GM21526 (cell line): Measurements from ENCODE around the gene RCAN2.
"Not testable (repeated sequence)": the region's sequence is repeated elsewhere in the genome, so short reads cannot be mapped to it uniquely, and the experiment has no call there.

Experiments used
- ATAC-seq: cut with Tn5 transposase; IDR thresholded peaks from one replicate; pipeline ENCODE4 v1.9.1; 2021; ENCODE audit warnings: moderate library complexity; ENCODE audit not compliant: unreplicated experiment, low FRiP score

RCAN2 gene

GRCh38 chr6:46393161-46393939 lies 97.9 kb downstream of the RCAN2 start:
- ATAC-seq = no peak

GRCh38 chr6:46392294-46392693 lies 99.0 kb downstream of the RCAN2 start:
- ATAC-seq = no peak

DNA sequence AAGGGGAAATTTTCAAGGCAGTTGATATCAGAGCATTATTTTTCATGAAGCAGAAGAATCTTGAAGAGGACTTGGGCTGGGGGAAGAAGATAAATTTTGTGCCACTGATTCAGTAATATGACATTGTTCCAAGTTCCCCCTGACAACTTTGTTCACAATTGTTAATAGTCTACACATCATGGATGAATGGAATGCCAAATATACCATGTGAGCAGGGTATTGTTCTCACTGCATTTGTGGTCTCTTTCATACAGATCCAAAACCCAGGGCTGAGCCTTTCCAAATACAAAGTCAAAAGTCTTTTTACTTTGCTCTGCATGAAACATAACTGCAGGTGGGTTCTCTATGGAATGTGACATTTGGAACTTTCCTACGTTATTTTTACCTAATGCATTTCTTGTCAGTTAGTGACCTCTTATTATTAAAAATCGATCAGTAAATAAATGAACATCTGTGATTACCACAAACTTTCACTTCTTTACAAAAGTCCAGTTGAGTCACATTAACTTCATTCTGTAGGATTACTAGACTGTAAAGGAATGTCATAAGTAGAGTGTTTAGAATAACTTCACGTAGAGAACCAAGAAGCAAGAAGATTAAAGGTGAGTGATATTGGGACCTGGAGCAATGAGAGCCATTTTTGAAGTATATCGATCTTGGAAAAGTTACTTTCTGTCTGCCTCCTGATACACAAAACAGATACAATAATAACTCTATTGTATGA lies 100.9 kb downstream of the RCAN2 start:
- no peak for ATAC-seq

- not testable (repeated sequence) for ATAC-seq
These were observed 103.5 kb downstream of the RCAN2 start for GRCh38 chr6:46387728-46388127.

- ATAC-seq = no peak
These were observed 109.7 kb downstream of the RCAN2 start for GRCh38 chr6:46381579-46381978.

GRCh38 chr6:46381057-46381456 lies 110.2 kb downstream of the RCAN2 start:
- ATAC-seq = no peak

DNA sequence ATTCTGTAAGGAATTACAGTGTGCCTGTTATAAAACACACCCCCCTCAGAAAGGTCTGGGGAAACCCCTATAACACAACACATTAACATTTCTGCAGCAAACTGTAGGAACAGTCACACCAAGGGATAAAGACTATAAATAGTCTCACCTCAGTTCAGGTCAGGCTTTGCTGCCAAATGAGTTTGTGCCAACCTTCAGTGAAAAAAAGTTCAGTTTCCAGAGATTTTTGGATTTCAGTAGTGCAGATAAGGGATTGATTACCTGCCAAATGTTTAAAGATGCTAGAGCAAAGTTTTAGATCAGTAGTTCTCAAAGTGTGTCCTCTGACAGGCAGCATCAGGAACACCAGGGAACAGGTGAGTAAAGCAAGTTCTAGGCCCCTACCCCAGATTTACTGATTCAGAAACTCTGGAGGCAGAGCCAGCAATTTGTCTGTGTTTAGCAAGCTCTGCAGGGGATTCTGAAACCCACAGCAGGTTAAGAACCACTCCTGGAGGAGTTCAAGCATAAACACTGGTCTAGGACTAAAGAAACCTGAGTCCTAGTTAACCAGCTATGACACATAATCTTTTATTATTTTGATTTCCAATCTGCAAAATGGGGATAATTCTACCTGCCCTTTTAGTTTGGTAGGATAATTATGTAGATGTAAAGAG lies 111.0 kb downstream of the RCAN2 start:
- ATAC-seq = no peak

GRCh38 chr6:46378882-46379416 lies 112.3 kb downstream of the RCAN2 start:
- no peak for ATAC-seq

- no peak for ATAC-seq
These were observed 112.9 kb downstream of the RCAN2 start for GRCh38 chr6:46378161-46378881.

DNA sequence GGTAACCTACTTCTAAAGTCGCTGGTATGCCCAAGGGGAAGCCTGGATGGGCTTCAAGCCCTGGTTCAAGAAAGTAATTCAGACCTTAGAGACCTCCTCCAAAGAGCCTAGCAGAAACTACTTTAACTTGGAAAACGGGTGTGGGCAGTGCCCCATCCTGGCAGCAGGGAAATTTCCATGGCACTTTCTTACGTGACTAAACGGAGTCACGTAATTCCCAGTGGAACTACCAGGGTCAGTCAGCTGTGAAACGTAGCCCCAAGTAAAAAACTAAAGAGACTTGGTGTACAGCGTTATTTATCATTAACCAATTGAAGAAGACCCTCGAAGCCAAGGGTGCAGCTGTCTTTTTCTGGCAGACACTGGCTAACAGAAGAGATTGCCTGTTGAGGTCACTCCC lies 114.0 kb downstream of the RCAN2 start:
- no peak for ATAC-seq

- ATAC-seq = peak; percentile 93
These were observed 114.6 kb downstream of the RCAN2 start for GRCh38 chr6:46376562-46377061.

GRCh38 chr6:46370622-46371021 lies 120.6 kb downstream of the RCAN2 start:
- ATAC-seq = no peak

GRCh38 chr6:46368169-46368536 lies 123.1 kb downstream of the RCAN2 start:
- no peak for ATAC-seq

GRCh38 chr6:46367354-46368168 lies 123.7 kb downstream of the RCAN2 start:
- no peak for ATAC-seq

DNA sequence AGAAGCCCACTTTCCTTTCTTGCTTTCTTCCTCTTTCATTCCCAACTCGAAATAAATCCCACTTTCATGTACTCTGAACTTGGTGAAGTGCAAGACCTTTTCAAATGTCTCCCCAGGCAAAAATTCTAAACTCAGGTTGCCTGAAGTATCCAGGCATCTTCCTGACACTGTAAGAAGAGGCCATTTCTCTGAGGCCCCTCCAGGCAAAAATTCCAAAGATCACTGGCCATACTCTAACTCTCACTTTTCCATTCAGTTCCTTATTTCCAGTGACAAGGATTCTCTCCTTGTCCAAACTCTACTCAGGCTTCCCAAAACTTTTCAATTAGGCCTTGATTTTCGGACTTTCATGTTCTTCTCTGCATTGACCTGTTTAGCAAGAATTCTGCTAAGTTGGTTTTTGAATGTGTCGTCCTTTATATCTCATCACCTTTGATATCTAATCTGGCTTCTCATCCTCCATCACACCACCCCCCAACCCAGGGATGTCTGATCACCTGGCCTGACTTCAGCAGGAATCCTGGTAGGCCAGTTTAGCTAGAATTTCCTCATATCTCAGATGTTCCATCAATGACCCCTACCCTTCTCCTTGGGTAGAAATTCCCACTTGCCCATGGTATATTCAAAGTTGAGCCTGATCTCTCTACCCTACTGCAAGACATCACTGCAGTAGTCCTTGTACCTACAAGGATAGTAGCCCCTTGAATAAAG lies 124.9 kb downstream of the RCAN2 start:
- no peak for ATAC-seq

DNA sequence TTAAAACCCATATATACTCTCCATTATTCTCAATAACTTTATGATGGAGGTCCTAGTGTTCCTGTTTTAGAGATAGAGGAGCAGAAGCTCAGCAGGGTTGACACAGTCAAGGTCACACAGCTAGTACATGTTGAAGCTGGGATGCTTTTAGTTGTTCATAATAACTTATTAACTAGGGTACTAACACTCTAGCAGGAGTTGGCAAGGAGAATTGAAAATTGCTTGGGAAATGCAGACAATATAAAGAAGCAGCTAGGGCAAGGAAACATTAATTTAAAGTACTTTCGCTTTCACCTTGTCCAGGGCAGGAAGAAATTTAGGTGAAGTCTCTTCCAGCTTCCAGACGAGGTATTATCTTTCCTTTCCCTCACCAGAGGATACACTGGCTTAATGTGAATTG lies 133.7 kb downstream of the RCAN2 start:
- ATAC-seq = no peak

GRCh38 chr6:46356543-46356942 lies 134.7 kb downstream of the RCAN2 start:
- ATAC-seq = no peak

DNA sequence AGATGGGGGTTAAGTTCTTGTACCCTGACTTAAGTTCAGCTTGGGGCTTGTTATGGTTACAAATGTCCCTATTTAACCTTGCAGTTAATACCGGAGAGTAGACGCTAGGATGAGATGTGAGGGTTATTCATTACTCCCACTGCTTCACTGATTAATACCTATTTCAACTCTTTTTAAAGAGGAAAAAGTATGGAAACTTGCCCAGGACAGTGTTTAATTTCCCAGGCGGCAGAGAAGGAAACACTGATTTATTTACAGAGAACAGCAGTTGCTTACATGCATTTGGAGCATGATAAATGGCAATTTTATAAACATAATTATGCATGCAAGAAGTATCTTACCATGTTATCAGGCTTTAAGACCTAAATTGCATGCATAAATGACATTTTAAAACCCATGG lies 137.7 kb downstream of the RCAN2 start:
- no peak for ATAC-seq
